GM12872 (cell line): ENCODE results near the gene RNASE11.

Experiments used
- TF ChIP-seq, protein P1 (sequence below): IDR thresholded peaks from 3 replicates; pipeline ENCODE4 v1.5.1; 2011; ENCODE audit warnings: low read depth, mild to moderate bottlenecking, low read length, moderate library complexity; ENCODE audit not compliant: insufficient read depth

Gene RNASE11

DNA sequence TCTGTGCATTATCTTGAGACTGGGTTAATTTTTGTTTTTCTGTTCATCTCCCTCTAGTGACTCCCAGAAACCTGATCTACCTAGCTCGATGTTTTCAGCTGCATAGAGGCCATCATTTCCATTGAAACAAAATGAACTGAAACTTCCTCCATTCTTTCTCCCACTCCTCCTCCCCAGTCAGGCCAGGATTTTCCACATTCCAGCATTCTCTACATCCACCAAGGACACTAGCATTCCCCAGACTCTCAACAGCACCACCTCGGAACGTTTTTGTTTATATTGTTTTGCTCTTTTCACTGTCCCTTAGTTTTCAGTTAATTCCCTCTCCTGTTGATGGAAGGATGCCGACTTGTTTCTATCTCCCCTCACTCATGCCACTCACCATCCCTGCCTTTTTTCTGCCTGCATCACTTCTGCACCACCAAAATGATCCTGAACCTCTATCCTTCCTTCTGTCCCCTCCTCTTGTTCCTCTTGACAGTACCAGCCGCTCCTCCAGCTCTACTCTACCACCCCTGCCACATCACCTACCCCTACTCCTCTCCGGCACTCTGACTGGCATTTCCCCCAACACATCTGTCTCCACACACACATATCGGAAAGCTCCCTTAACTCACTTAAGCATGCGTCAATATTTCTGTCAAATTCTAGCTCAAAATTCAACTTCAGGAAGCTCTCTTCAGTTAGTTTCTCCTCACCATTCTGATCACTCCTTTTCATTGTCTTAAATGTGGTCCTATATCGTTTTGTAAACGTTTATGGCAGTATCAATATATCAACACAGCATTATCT, 40.5 kb upstream of the RNASE11 start:
- TF ChIP-seq, protein P1, sequence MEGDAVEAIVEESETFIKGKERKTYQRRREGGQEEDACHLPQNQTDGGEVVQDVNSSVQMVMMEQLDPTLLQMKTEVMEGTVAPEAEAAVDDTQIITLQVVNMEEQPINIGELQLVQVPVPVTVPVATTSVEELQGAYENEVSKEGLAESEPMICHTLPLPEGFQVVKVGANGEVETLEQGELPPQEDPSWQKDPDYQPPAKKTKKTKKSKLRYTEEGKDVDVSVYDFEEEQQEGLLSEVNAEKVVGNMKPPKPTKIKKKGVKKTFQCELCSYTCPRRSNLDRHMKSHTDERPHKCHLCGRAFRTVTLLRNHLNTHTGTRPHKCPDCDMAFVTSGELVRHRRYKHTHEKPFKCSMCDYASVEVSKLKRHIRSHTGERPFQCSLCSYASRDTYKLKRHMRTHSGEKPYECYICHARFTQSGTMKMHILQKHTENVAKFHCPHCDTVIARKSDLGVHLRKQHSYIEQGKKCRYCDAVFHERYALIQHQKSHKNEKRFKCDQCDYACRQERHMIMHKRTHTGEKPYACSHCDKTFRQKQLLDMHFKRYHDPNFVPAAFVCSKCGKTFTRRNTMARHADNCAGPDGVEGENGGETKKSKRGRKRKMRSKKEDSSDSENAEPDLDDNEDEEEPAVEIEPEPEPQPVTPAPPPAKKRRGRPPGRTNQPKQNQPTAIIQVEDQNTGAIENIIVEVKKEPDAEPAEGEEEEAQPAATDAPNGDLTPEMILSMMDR: no peak

DNA sequence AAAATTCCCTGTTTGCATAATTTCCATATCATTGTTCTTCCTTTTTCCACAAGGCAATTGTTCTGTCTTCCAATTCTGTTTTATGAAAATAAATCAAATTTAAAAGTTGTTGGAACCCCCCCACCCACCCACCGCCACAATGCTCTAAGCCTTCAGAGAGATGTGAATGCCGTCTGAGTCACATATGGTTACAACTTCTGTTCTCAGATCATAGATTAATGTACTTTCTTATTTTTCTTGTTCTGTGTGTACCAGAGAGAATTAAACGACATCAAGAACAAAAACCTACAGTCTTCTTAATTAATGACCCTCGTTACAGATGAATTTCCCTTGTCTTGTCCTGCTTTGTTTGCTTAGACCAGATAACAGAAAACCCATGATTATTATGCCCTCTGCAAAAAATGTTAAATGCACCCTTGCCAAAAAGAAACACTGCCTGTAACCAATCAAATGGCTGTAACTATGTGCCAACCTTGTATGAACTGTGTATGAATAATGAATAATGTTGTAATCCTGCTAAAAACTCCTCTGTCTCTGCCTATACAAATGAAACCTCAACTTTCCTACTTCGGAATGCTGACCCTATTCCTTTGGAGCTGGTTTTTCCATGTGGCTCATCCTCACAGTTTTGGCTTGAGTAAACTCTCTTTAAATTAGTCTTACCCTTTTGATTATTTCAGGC, 39.7 kb upstream of the RNASE11 start:
- TF ChIP-seq, protein P1: no peak

DNA sequence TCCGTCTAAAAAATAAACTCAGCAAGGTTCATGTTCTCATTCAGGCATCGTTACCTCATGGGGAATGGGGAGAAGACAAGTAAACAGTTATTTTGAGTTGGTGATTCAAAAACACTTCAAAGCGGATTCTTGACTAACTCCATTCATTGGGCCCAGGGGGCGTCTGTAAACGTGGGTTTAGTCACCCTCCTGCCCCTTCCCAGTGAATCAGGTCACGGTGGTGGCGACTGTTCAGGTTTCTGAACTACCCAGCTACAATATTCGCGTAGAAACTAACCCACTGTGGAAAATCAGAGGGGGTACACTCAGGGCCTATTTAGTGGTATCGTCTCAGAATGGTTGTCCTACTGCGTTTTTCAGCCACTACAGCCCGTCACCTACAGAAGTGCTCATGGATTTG, 38.5 kb upstream of the RNASE11 start:
- TF ChIP-seq, protein P1: no peak

DNA sequence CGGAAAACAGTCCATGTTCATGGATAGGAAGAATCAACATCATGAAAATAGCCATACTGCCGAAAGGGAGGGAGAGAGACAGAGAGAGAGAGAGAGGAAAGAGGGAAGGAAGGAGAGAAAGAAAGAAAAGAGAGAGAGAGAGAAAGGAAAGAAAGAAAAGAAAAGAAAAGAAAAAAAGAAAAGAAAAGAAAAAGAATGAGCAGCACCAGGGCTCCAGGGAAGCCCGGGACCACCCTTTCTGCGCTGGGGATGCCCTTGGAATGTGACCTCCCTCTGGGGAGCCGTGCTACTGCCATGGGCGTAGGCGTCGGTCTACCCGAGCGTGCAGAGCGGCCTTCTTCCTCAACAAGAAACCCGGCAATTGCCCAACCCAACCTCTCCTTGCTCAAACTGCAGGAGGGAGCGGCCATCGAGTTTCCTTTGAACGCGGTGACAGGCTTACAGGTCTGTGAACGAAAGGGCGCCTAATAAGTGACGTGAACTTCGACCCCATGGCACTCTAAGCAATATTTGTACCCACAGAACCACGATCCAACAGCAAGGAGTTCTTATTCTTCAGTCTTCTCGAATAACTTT, 36.8 kb upstream of the RNASE11 start:
- TF ChIP-seq, protein P1: no peak

DNA sequence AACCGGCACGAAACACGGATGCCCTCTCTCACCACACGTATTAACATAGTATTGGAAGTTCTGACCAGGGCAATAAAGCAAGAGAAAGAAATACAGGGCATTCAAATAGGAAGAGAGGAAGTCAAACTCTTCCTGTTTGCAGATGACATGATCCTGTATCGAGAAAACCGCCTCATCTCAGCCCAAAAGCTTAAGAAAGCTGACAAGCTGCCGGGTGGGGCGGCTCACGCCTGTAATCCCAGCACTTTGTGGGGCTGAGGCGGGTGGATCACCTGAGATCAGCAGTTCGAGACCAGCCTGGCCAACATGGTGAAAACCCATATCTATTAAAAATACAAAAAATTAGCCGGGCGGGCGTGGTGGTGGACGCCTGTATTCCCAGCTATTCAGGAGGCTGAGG, 36.0 kb upstream of the RNASE11 start:
- TF ChIP-seq, protein P1: no peak

DNA sequence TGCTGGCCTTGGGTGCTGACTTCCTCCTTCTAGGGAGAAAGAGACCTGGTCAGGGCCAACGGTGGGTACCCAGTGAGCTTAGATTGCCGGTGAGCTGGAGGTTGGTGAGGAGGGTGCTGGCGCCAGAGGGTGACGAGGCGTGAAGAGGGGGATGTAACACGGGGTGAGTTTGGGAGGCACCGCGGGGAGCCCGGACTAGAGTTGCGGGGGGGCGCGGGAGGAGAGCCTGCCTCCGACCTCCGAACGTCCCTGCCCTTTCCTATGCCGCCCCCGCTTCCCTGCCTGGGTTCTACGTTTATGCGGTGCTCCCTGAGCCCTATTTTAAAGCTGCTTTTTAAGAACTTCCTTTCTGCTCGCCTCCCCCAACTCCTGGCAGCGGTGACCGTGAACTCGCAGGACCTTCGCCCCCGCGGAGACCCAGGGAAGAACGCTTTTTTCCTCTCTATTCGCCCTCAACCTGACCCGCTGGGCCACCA, 35.1 kb upstream of the RNASE11 start:
- TF ChIP-seq, protein P1: no peak

DNA sequence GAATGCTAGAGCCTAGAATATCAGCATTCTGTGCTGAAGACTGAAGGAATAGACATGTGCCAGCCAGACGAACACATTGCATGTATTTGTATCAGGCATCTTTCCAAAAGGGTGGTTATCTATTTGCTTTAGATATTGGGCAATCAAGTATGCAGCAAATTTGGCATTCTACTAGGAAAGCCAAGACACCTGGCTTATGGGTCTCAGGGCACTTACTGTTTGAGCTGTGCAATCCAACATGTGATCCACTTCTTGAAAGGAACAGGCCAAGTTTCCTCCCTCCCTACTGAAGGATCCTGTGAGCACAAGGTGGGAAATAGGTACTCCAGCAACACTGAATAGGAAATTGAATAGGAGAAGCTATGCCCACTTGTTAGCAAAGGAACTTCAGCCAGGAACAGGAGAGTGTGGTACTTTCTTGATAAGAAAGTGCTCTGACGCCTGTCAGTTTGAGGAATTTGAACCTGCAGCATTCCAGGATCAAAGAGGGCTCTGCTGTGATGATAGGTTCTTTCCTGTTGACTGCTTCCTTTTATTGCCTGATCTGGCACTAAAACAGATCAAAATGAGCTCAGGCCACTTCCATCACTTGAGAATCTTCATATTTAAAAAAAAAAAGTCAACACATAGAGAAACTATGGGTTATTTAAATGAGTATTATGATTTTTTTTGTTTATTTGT, 33.1 kb upstream of the RNASE11 start:
- TF ChIP-seq, protein P1: no peak
